Activated CD8-positive, alpha-beta T cell treated with anti-CD3 and anti-CD28 coated beads, Interleukin-2, amount 10 ng/mL, durations not matched to agents 7 days and 5 days (primary cell): ENCODE measurements around the gene REEP6. TPM values are rescaled to one million over a fixed set of nuclear protein-coding genes. Genes with fewer than 3 reads are reported as not detected.

Source experiments
- ATAC-seq: fragments of 150-1000 bp; cut with Tn5 transposase; one replicate; pipeline ENCODE4 v1.10.0; 2021; ENCODE audit warnings: moderate library complexity
- CTCF ChIA-PET: fragments of 350-600 bp; sonication (Branson Sonifier 250); formaldehyde crosslinking; loops from one replicate; lab custom pipeline; 2021; ENCODE audit warnings: antibody characterized with exemption; lab: Charles Lee
- POLR2A ChIA-PET: fragments of 350-600 bp; sonication (Branson Sonifier 250); formaldehyde crosslinking; loops from one replicate; lab custom pipeline; 2021; ENCODE audit warnings: antibody characterized with exemption; lab: Charles Lee
- DNase-seq: peaks from one replicate; pipeline ENCODE4 v3.0.0-alpha.2; 2020
- H3K27ac Mint-ChIP-seq: one replicate; pipeline ENCODE4 v1.8.0; 2021; ENCODE audit warnings: mild to moderate bottlenecking, mixed read lengths
- H3K27me3 Mint-ChIP-seq: one replicate; pipeline ENCODE4 v1.8.0; 2021; ENCODE audit warnings: low read depth, mixed read lengths
- H3K36me3 Mint-ChIP-seq: one replicate; pipeline ENCODE4 v1.8.0; 2021; ENCODE audit warnings: low read depth, mixed read lengths
- H3K4me1 Mint-ChIP-seq: one replicate; pipeline ENCODE4 v1.8.0; 2021; ENCODE audit warnings: low read depth, mixed read lengths
- H3K4me3 Mint-ChIP-seq: one replicate; pipeline ENCODE4 v1.8.0; 2021; ENCODE audit warnings: mild to moderate bottlenecking, mixed read lengths
- H3K9me3 Mint-ChIP-seq: one replicate; pipeline ENCODE4 v1.8.0; 2022; ENCODE audit warnings: mixed read lengths; ENCODE audit not compliant: insufficient read depth
- total RNA-seq, 2 experiments: library from RNA; stranded (reverse); gene quantifications; one replicate each; pipeline ENCODE4 v1.2.3, GENCODE V29; 2021

REEP6 gene
- total RNA-seq, 2 experiments from 2014 or later, result 1.7 to 1.9 TPM

GRCh38 chr19:1459479-1459878 is 31.5 kb upstream of the REEP6 start:
- POLR2A ChIA-PET, result no interaction called here
- CTCF ChIA-PET, result no interaction called here
- Mint-ChIP-seq H3K9me3 (no peaks in the 10 kb centered on the region), H3K27ac (no peak overlapping the region), H3K27me3 (peaks cover 23% of the 10 kb centered on the region), H3K4me1 (peaks cover 9% of the 10 kb centered on the region), H3K4me3 (no peak overlapping the region), H3K36me3 (no peaks in the 10 kb centered on the region)
- no peak for DNase-seq
- no peak for ATAC-seq

DNA sequence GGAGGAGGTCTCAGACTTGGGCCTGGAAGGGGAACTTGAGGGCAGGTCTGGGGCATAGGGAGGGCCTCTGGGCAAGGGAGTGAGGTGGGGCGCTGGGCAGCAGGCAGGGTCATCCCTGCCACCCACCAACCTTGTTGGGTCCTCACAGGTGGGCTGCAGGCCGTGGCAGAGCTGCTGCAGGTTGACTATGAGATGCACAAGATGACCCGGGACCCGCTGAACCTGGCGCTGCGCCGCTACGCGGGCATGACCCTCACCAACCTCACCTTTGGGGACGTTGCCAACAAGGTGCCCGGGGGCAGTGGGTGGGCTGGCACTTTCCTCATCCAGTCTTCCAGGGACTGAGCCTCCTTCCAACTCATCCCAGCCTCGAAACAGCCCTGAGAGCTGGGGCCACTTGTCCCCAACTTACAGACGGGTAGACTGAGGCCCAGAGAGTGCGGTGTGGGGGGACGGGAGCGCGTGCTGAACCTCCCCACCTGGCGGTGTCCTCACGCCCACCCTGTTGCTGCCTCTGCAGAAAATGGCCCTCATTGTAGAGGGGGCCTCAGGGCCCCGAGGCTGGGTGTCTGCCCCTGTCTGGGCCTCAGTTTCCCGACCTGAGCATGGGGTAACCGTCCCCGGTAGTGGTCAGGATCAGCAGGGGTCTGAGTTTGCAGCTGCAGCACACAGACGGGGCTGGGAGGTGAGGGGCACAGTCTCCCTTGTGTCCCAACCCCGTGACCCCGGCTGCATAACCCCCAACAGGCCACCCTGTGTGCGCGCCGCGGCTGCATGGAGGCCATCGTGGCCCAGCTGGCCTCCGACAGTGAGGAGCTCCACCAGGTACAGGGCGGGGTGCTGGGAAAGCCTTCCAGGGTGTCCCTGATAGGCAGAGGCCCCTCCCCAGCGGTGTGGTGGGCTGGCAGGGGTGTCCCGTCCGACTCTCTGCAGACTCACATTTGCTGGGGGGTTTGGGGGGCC is 30.7 kb upstream of the REEP6 start:
- CTCF ChIA-PET, result no interaction called here
- H3K27me3 Mint-ChIP-seq, result peaks cover 18% of the 10 kb centered on the region

GRCh38 chr19:1461862-1462261 is 29.1 kb upstream of the REEP6 start:
- no peaks in the 10 kb centered on the region for H3K36me3 Mint-ChIP-seq
- H3K9me3 Mint-ChIP-seq, result no peaks in the 10 kb centered on the region
- no peak for ATAC-seq
- no peak overlapping the region for H3K4me3 Mint-ChIP-seq
- peaks cover 12% of the 10 kb centered on the region for H3K27me3 Mint-ChIP-seq
- POLR2A ChIA-PET, result no interaction called here
- H3K4me1 Mint-ChIP-seq, result no peaks in the 10 kb centered on the region
- CTCF ChIA-PET, result no interaction called here
- H3K27ac Mint-ChIP-seq, result no peak overlapping the region
- DNase-seq, result no peak

More for the DNA sequence above, 30.7 kb upstream of the REEP6 start:
- Mint-ChIP-seq H3K9me3 (no peaks in the 10 kb centered on the region), H3K36me3 (no peaks in the 10 kb centered on the region), H3K4me1 (peaks cover 6% of the 10 kb centered on the region), H3K4me3 (no peak overlapping the region), H3K27ac (no peak overlapping the region)
- ATAC-seq (no peak), DNase-seq (no peak)
- POLR2A ChIA-PET, result no interaction called here

DNA sequence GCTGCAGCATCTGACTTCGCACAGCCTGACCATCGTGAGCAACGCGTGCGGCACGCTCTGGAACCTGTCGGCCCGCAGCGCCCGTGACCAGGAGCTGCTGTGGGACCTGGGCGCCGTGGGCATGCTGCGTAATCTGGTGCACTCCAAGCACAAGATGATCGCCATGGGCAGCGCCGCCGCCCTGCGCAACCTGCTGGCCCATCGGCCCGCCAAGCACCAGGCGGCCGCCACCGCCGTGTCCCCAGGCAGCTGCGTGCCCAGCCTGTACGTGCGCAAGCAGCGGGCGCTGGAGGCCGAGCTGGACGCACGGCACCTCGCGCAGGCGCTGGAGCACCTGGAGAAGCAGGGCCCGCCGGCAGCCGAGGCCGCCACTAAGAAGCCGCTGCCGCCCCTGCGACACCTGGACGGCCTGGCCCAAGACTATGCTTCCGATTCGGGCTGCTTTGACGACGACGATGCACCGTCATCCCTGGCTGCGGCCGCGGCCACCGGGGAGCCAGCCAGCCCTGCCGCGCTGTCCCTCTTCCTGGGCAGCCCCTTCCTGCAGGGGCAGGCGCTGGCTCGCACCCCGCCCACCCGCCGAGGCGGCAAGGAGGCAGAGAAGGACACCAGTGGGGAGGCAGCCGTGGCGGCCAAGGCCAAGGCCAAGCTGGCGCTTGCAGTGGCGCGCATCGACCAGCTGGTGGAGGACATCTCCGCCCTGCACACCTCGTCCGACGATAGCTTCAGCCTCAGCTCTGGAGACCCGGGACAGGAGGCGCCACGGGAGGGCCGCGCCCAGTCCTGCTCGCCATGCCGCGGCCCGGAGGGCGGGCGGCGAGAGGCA is 25.6 kb upstream of the REEP6 start:
- ChIA-PET POLR2A (interaction anchor here (0.6 to 1.8 kb wide), 2 partner anchors 18 to 20 kb away, joined by 3 read pairs; no protein-coding TSS in a partner anchor), CTCF (interaction anchor here (0.8 to 1.8 kb wide), 3 partner anchors 8 to 25 kb away, joined by 3 to 8 read pairs (median 3); partner anchors contain the start of gene REEP6)
- H3K27me3 Mint-ChIP-seq, result peaks cover 6% of the 10 kb centered on the region
- DNase-seq (peak; percentile 42), ATAC-seq (peak; percentile 25)
- H3K4me1 Mint-ChIP-seq, result peaks cover 4% of the 10 kb centered on the region
- H3K27ac Mint-ChIP-seq, result no peak overlapping the region
- no peaks in the 10 kb centered on the region for H3K36me3 Mint-ChIP-seq
- H3K9me3 Mint-ChIP-seq, result no peaks in the 10 kb centered on the region
- H3K4me3 Mint-ChIP-seq, result no peak overlapping the region

DNA sequence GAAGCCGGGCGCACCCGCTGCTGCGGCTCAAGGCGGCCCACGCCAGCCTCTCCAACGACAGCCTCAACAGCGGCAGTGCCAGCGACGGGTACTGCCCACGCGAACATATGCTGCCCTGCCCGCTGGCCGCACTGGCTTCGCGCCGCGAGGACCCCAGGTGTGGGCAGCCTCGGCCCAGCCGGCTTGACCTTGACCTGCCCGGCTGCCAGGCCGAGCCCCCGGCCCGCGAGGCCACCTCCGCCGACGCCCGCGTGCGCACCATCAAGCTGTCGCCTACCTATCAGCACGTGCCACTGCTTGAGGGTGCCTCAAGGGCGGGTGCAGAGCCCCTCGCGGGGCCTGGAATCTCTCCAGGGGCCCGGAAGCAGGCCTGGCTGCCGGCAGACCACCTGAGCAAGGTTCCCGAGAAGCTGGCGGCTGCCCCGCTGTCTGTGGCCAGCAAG is 24.9 kb upstream of the REEP6 start:
- Mint-ChIP-seq H3K4me1 (peaks cover 5% of the 10 kb centered on the region), H3K36me3 (no peaks in the 10 kb centered on the region), H3K9me3 (no peaks in the 10 kb centered on the region), H3K27ac (no peak overlapping the region), H3K27me3 (peaks cover 6% of the 10 kb centered on the region), H3K4me3 (no peak overlapping the region)
- ChIA-PET POLR2A (interaction anchor here (0.6 to 1.8 kb wide), 3 partner anchors 19 to 25 kb away, joined by 3 read pairs; partner anchors contain the start of gene REEP6), CTCF (interaction anchor here (0.8 to 1.8 kb wide), 3 partner anchors 9 to 25 kb away, joined by 3 to 8 read pairs (median 3); partner anchors contain the start of gene REEP6)
- no peak for DNase-seq
- ATAC-seq, result no peak

DNA sequence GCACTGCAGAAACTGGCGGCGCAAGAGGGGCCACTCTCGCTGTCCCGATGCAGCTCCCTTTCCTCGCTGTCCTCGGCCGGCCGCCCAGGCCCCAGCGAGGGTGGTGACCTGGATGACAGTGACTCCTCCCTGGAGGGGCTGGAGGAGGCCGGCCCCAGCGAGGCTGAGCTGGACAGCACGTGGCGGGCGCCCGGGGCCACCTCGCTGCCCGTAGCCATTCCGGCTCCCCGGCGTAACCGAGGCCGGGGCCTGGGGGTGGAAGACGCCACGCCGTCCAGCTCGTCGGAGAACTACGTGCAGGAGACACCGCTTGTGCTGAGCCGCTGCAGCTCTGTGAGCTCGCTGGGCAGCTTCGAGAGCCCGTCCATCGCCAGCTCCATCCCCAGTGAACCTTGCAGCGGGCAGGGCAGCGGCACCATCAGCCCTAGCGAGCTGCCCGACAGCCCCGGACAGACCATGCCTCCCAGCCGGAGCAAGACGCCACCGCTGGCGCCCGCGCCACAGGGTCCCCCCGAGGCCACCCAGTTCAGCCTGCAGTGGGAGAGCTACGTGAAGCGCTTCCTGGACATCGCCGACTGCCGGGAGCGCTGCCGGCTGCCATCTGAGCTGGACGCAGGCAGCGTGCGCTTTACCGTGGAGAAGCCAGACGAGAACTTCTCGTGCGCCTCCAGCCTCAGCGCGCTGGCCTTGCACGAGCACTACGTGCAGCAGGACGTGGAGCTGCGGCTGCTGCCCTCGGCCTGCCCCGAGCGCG is 24.3 kb upstream of the REEP6 start:
- Mint-ChIP-seq H3K4me1 (peaks cover 9% of the 10 kb centered on the region), H3K4me3 (no peak overlapping the region), H3K9me3 (no peaks in the 10 kb centered on the region), H3K27me3 (peaks cover 10% of the 10 kb centered on the region), H3K27ac (no peak overlapping the region), H3K36me3 (no peaks in the 10 kb centered on the region)
- ChIA-PET POLR2A (interaction anchor here (1.4 to 1.8 kb wide), 2 partner anchors 22 to 24 kb away, joined by 3 read pairs; partner anchors contain the start of gene REEP6), CTCF (interaction anchor here (0.7 to 1.8 kb wide), 4 partner anchors 9 to 24 kb away, joined by 3 to 8 read pairs (median 3); partner anchors contain the start of gene REEP6)
- DNase-seq (no peak), ATAC-seq (no peak)

DNA sequence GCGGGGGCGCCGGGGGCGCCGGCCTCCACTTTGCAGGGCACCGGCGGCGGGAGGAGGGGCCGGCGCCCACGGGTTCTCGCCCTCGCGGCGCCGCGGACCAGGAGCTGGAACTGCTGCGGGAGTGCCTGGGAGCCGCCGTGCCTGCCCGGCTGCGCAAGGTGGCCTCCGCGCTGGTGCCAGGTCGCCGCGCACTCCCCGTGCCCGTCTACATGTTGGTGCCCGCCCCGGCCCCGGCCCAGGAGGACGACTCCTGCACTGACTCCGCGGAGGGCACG is 23.8 kb upstream of the REEP6 start:
- DNase-seq, result no peak
- CTCF ChIA-PET, result interaction anchor here (0.7 to 1.8 kb wide), 2 partner anchors 23 to 24 kb away, joined by 3 to 8 read pairs; partner anchors contain the start of gene REEP6

GRCh38 chr19:1467490-1468273 is 23.3 kb upstream of the REEP6 start:
- H3K36me3 Mint-ChIP-seq, result no peaks in the 10 kb centered on the region
- H3K27me3 Mint-ChIP-seq, result peaks cover 15% of the 10 kb centered on the region
- no peak overlapping the region for H3K4me3 Mint-ChIP-seq
- ATAC-seq (no peak), DNase-seq (no peak)
- no peak overlapping the region for H3K27ac Mint-ChIP-seq
- H3K4me1 Mint-ChIP-seq, result peaks cover 11% of the 10 kb centered on the region
- ChIA-PET CTCF (interaction anchor here (0.7 to 1.8 kb wide), 2 partner anchors 23 kb away, joined by 3 to 8 read pairs; partner anchors contain the start of gene REEP6), POLR2A (interaction anchor here (1.4 kb wide), 1 partner anchor 23 kb away, joined by 3 read pairs; the partner anchor contains the start of gene REEP6)
- H3K9me3 Mint-ChIP-seq, result no peaks in the 10 kb centered on the region

More for the DNA sequence above, 23.8 kb upstream of the REEP6 start:
- H3K27me3 Mint-ChIP-seq, result peaks cover 15% of the 10 kb centered on the region
- POLR2A ChIA-PET, result interaction anchor here (1.4 to 1.8 kb wide), 2 partner anchors 22 to 24 kb away, joined by 3 read pairs; partner anchors contain the start of gene REEP6
- ATAC-seq, result no peak
- no peak overlapping the region for H3K27ac Mint-ChIP-seq
- no peaks in the 10 kb centered on the region for H3K9me3 Mint-ChIP-seq
- H3K4me1 Mint-ChIP-seq, result peaks cover 11% of the 10 kb centered on the region
- no peak overlapping the region for H3K4me3 Mint-ChIP-seq
- H3K36me3 Mint-ChIP-seq, result no peaks in the 10 kb centered on the region

DNA sequence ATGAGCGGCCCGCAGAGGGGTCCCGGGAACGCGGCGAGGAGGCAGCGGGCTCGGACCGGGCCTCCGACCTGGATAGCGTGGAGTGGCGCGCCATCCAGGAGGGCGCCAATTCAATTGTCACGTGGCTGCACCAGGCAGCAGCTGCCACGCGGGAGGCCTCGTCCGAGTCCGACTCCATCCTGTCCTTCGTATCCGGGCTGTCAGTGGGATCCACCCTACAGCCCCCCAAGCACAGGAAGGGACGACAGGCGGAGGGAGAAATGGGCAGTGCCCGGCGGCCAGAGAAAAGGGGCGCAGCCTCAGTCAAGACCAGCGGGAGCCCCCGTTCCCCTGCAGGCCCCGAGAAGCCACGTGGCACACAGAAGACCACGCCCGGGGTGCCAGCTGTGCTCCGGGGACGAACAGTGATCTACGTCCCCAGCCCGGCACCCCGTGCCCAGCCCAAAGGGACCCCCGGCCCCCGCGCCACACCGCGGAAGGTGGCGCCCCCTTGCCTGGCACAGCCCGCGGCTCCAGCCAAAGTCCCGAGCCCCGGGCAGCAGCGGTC is 22.6 kb upstream of the REEP6 start:
- peaks cover 18% of the 10 kb centered on the region for H3K27me3 Mint-ChIP-seq
- ChIA-PET POLR2A (no interaction called here), CTCF (no interaction called here)
- peaks cover 11% of the 10 kb centered on the region for H3K4me1 Mint-ChIP-seq
- ATAC-seq (no peak), DNase-seq (no peak)
- no peaks in the 10 kb centered on the region for H3K9me3 Mint-ChIP-seq
- H3K4me3 Mint-ChIP-seq, result no peak overlapping the region
- no peak overlapping the region for H3K27ac Mint-ChIP-seq
- H3K36me3 Mint-ChIP-seq, result peaks cover under 1% of the 10 kb centered on the region

- no peak overlapping the region for H3K27ac Mint-ChIP-seq
- ChIA-PET POLR2A (interaction anchor here (0.7 kb wide), 1 partner anchor 11 kb away, joined by 3 read pairs; no protein-coding TSS in a partner anchor), CTCF (no interaction called here)
- H3K36me3 Mint-ChIP-seq, result peaks cover 2% of the 10 kb centered on the region
- H3K4me1 Mint-ChIP-seq, result peaks cover 11% of the 10 kb centered on the region
- DNase-seq (no peak), ATAC-seq (peak; percentile 23)
- no peak overlapping the region for H3K4me3 Mint-ChIP-seq
- no peaks in the 10 kb centered on the region for H3K9me3 Mint-ChIP-seq
- peaks cover 18% of the 10 kb centered on the region for H3K27me3 Mint-ChIP-seq
Measured at GRCh38 chr19:1468821-1469254, 22.1 kb upstream of the REEP6 start.
